Ovary (tissue), 9 donors: ENCODE results near the gene MCMBP. TPM values are rescaled to one million over a fixed set of nuclear protein-coding genes. Genes with fewer than 3 reads are reported as not detected.
A peak's percentile ranks its signal among the peaks of the same experiment; 100 is the strongest.

ENCODE experiments used
- DNase-seq, 5 donors: peaks; one replicate each; pipeline ENCODE4 v3.0.0-alpha.2; 2019 to 2020
- H3K27ac ChIP-seq, 2 donors: fragments of 200-600 bp; one replicate each; pipeline versions ENCODE4 v1.5.1 to v1.8.0; 2019 to 2022
- H3K27me3 ChIP-seq: fragments of 200-600 bp; one replicate; pipeline ENCODE4 v1.8.0; 2022
- H3K36me3 ChIP-seq: fragments of 200-600 bp; sonication (generic); one replicate; pipeline ENCODE4 v1.5.1; 2019
- H3K4me1 ChIP-seq: one replicate; pipeline ENCODE4 v1.8.1; 2013; ENCODE audit warnings: mild to moderate bottlenecking, moderate library complexity; ENCODE audit not compliant: insufficient read depth
- H3K4me3 ChIP-seq: fragments of 200-600 bp; sonication (generic); one replicate; pipeline ENCODE4 v1.5.1; 2017
- H3K9me3 ChIP-seq, 2 donors: fragments of 200-600 bp in 1 of 2; sonication (generic) in 1 of 2; one replicate each; pipeline versions ENCODE4 v1.5.1 to v1.8.1; 2013 to 2019; ENCODE audit warnings: mild to moderate bottlenecking in 1 of 2, moderate library complexity in 1 of 2
- EP300 ChIP-seq: sonication (generic); formaldehyde crosslinking; IDR thresholded peaks from one replicate; pipeline ENCODE4 v1.6.1; 2017; ENCODE audit warnings: antibody characterized with exemption
- POLR2A ChIP-seq: fragments of 450-650 bp; IDR thresholded peaks from one replicate; pipeline ENCODE4 v1.6.1; 2017; ENCODE audit warnings: antibody characterized with exemption, mild to moderate bottlenecking, moderate library complexity
- WGBS, 3 donors: extraction: QIAGEN DNeasy Blood & Tissue Kit in 1 of 3; methylation state at CpG; one replicate each; pipeline versions ENCODE4 v1.1.5 to v1.1.7; 2013 to 2017; 5-methylcytosine and 5-hydroxymethylcytosine counted together
- intact Hi-C, 4 donors: fragments of 100-400 bp; cut with DNase I; formaldehyde crosslinking; loops; one replicate each; pipeline versions ENCODE4 v1.11.0 to v1.15.1; 2022 to 2023
- polyA plus RNA-seq, 2 donors: library from polyadenylated mRNA; stranded (reverse); fragments of 200-250 nt in 1 of 2; fragments of 350-450 nt in 1 of 2; fragmentation: Illumina TruSeq in 1 of 2; extraction: RNeasy Lipid Tissue Mini Kit (QIAGEN cat#74804) in 1 of 2; gene quantifications; one replicate each; pipeline ENCODE4 v1.2.3, GENCODE V29; 2013 to 2014
- total RNA-seq, 7 donors: library from RNA; depleted of rRNA in 2 of 7; stranded (reverse); fragments of >200 nt in 2 of 7; fragmentation: NEBNext Ultra II Directional in 3 of 7; extraction: Animal tissue kit (Norgen Biotek cat#: 25700) in 3 of 7; gene quantifications; one replicate each; pipeline versions ENCODE4 v1.1.0 to v1.2.4, GENCODE V29; 2016 to 2023
- TF ChIP-seq, protein P1 (sequence below), 3 donors: fragments of 450-650 bp in 2 of 3; fragments of 200-600 bp in 1 of 3; IDR thresholded peaks; one replicate each; pipeline versions ENCODE4 v1.5.1 to v1.8.0; 2016 to 2022; ENCODE audit warnings: antibody characterized with exemption in 3 of 3, mild to moderate bottlenecking in 1 of 3
- donor health status: DM: no; HTN: no; CAD: no; lungs with moderate emphysema.
- donor health status: DM: no; HTN: no; CAD: no.
- donor health status: Bipolar disorder and iron deficiency.
- donor health status: DM: yes; HTN: yes; CAD: no.
- donor health status: DM: no; HTN: no; CAD: no.
- donor health status: DM: yes; HTN: yes; CAD: no.

The MCMBP gene
- total and polyA plus RNA-seq, 9 donors: 31.7 to 61.0 (median 50.6) TPM

DNA sequence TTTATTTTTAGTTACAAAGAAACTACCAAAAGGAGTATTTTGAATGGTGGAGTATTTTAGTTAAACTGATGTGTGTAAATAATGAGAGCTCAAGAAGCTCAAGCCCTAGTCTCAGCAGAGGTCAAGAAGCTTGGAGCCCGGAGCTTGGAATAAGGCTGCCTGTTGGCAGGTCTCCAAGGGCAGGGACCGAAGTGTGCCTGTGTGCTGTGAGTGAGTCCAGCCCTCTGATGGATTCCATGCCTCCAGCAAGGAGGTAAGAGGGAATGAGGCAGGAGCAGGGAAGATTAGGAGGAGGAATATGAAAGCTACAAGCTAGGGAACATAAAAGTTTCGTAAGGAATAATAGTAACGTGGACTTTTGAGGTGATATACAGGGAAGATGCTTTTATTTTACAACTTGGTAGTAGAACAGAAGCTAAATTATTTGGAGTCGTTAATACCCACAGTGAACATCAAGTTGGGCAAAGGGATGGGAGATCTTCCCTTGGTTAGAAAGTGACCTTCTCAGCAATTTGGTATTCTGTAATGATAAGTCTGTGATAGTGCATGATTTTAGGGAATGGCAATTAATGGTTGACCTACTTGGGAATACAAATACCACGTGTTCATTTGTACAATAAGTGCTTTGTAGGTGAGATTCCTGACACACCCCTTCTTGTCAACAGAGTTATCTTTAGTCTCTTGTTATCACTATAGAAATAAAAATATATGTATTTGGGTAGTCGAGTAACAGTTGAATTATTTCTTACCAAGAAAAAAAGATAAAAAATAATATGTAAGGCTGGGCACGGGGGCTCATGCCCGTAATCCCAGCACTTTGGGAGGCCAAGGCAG is 24.5 kb upstream of the MCMBP start:
- peaks cover 19% of the 10 kb centered on the region for H3K4me1 ChIP-seq
- no peaks in the 10 kb centered on the region for H3K27me3 ChIP-seq
- H3K4me3 ChIP-seq: no peak overlapping the region
- TF ChIP-seq POLR2A (no peak), EP300 (no peak)
- TF ChIP-seq, protein P1, sequence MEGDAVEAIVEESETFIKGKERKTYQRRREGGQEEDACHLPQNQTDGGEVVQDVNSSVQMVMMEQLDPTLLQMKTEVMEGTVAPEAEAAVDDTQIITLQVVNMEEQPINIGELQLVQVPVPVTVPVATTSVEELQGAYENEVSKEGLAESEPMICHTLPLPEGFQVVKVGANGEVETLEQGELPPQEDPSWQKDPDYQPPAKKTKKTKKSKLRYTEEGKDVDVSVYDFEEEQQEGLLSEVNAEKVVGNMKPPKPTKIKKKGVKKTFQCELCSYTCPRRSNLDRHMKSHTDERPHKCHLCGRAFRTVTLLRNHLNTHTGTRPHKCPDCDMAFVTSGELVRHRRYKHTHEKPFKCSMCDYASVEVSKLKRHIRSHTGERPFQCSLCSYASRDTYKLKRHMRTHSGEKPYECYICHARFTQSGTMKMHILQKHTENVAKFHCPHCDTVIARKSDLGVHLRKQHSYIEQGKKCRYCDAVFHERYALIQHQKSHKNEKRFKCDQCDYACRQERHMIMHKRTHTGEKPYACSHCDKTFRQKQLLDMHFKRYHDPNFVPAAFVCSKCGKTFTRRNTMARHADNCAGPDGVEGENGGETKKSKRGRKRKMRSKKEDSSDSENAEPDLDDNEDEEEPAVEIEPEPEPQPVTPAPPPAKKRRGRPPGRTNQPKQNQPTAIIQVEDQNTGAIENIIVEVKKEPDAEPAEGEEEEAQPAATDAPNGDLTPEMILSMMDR (IDR thresholded peaks at IDR 0.05): no peak
- H3K27ac ChIP-seq: peak overlapping the region in 1 of 2 donors; percentile 11
- DNase-seq: peak; percentile 52 to 82 (median 68)
- H3K9me3 ChIP-seq: no peaks in the 10 kb centered on the region
- H3K36me3 ChIP-seq: no peaks in the 10 kb centered on the region
- 46 to 57% (median 47%) methylated on average over 9 of the region's 9 CpGs for whole genome bisulfite sequencing, 3 donors
- intact Hi-C loops: loop anchor here in 1 of 4 donors (10.0 kb wide), 2 partner anchors 212 to 1142 kb away; partner anchors contain the start of gene CACUL1

DNA sequence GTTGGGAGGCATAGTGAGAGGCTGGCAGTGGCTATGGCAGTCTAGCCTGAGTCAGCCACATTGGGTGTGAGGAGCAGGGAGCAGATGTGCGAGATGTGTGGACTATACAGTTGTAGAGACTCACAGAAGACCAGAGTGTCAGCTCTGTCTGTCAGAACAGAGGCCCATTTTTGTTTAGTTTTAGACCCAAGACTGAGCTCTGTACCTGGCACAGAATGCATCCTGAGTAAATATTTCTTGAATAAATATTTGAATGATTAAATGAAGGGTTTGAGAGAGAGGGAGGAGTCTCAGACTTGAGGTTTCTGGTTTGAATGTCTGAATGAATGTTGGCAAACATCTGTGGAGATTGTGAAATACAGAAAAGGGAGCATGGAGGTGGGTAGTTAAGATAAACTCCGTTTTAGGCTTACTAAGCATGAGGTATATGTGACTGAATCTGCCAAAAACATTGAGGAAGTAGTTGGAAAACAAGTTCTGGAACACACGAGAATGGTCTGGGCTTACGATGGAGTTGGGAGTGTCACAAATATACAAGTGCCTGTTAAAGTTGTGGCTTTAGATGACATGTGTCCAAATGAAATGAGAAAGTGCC is 23.5 kb upstream of the MCMBP start:
- 21 to 26% (median 26%) methylated on average over 4 of the region's 4 CpGs for WGBS, 3 donors
- H3K36me3 ChIP-seq: no peaks in the 10 kb centered on the region
- TF ChIP-seq POLR2A (no peak), EP300 (no peak)
- TF ChIP-seq, protein P1 (IDR thresholded peaks at IDR 0.05): no peak
- DNase-seq: no peak
- peaks cover 21% of the 10 kb centered on the region for H3K4me1 ChIP-seq
- no peak overlapping the region for H3K4me3 ChIP-seq
- intact Hi-C loops: loop anchor here in 1 of 4 donors (10.0 kb wide), 2 partner anchors 211 to 1141 kb away; partner anchors contain the start of gene CACUL1
- H3K27ac ChIP-seq: peak overlapping the region in 1 of 2 donors; percentile 11
- H3K27me3 ChIP-seq: no peaks in the 10 kb centered on the region
- H3K9me3 ChIP-seq: no peaks in the 10 kb centered on the region

DNA sequence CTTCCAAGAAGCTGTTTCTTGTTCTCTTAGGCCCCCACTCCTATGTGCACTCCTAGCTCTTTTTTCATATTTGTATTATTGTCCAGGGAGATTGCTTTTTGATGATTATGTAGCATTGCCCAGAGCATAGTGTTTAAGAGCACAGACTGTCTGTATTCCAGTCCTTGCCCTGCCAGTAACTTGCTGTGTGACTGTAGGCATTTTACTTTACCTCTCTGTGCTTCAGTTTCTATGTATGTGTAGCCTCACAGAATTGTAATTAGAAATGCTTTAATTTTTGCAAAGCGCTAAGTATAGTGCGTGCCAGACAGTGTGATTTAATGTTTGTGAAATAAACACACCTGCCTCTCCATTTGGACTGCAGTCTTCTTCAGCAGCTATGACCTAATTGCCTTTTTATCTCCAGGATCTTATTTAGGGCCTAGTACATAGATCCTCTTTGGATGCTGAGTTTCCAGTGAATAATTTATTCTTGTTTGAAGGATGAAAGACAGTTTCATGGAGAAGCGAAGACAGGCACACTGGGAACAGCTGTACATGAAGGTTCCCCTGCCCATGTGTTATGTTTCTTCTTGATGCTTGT is 21.3 kb upstream of the MCMBP start:
- intact Hi-C loops: loop anchor here in 1 of 4 donors (10.0 kb wide), 2 partner anchors 209 to 1139 kb away; partner anchors contain the start of gene CACUL1
- Histone ChIP-seq H3K36me3 (no peaks in the 10 kb centered on the region), H3K4me3 (peak overlapping the region; percentile 74), H3K4me1 (peaks cover 21% of the 10 kb centered on the region), H3K9me3 (no peaks in the 10 kb centered on the region), H3K27ac (no peak overlapping the region), H3K27me3 (no peaks in the 10 kb centered on the region)
- no peak for TF ChIP-seq EP300
- TF ChIP-seq, protein P1 (IDR thresholded peaks at IDR 0.05): no peak
- TF ChIP-seq POLR2A: no peak
- DNase-seq: no peak
- 91 to 92% (median 92%) methylated on average over 3 of the region's 3 CpGs for WGBS, 3 donors

DNA sequence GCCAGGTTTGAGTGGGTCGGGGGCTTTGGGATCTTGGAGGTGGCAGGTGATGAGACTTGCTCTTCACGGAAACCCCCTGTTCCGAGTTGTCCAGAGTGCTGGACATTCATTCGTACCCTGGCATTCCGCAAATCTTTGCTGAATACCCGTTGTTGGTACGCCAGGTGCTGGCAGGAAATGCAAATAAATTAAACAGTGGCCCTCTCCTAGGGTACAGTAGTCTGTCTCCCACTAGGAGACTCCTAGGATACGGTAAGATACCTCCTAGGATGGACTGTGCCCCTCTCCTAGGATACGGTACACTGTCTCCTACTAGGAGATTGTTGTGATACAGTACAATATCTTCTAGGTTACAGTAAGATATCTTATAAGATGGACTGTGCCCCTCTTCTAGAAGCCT is 20.4 kb upstream of the MCMBP start:
- Histone ChIP-seq H3K27ac (peak overlapping the region; percentile 72 to 73), H3K36me3 (no peaks in the 10 kb centered on the region), H3K4me3 (peak overlapping the region; percentile 74), H3K4me1 (peaks cover 21% of the 10 kb centered on the region), H3K9me3 (no peaks in the 10 kb centered on the region), H3K27me3 (no peaks in the 10 kb centered on the region)
- TF ChIP-seq, protein P1 (IDR thresholded peaks at IDR 0.05): no peak
- TF ChIP-seq POLR2A: no peak
- no peak for TF ChIP-seq EP300
- intact Hi-C loops: loop anchor here in 1 of 4 donors (10.0 kb wide), 2 partner anchors 208 to 1138 kb away; partner anchors contain the start of gene CACUL1
- DNase-seq: no peak
- 2% methylated on average over 9 of the region's 9 CpGs for WGBS, 3 donors
